GM18517 (cell line): ENCODE results near the gene MIEF2.
"Not testable (repeated sequence)": the region's sequence is repeated elsewhere in the genome, so short reads cannot be mapped to it uniquely, and the experiment has no call there.

ENCODE experiments used
- ATAC-seq: cut with Tn5 transposase; IDR thresholded peaks from one replicate; pipeline ENCODE4 v1.9.1; 2021; ENCODE audit warnings: mild to moderate bottlenecking, moderate library complexity; ENCODE audit not compliant: unreplicated experiment

Gene MIEF2, protein sequence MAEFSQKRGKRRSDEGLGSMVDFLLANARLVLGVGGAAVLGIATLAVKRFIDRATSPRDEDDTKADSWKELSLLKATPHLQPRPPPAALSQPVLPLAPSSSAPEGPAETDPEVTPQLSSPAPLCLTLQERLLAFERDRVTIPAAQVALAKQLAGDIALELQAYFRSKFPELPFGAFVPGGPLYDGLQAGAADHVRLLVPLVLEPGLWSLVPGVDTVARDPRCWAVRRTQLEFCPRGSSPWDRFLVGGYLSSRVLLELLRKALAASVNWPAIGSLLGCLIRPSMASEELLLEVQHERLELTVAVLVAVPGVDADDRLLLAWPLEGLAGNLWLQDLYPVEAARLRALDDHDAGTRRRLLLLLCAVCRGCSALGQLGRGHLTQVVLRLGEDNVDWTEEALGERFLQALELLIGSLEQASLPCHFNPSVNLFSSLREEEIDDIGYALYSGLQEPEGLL

DNA sequence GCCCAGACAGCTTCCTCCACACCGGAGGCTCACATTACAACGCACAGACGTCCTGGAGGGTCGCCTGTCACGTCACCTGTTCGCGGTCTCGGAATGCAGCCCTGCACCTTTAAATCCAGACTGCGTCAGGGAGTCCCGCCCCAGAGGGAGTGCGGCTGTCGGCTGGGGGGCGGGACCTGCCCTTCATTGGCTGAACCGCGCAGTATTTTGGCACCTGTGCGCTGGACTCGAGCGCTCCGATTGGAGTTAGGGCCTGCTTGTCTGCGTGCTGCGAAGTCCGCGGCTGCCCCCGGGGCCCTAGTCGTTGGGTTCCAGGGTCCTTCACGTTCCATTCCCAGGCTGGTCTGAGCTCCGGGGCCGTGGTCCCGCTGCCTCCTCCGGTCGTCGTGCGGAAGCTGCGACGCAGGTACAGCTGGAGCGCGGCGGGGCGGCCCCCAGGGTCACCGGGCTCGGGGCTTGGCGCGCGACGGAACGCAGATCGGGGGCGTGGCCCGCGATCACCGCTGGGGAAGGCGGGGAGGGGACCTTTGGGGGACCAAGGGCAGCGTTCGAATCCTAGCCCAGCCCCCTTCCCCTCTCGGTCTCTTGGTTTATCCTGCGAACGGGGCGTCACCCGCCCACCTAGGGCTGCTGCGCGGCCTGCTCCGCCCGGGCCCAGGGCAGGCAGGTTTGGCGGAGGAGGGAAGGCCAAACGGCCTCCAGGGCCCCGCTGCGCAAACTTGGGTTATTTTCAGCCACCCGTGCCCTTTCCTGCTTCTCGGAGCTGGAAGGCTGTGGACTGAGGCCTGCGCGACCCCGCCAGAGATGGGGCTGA, at the start of gene MIEF2:
Gene MIEF2 (plus strand): TSS at position 331 of the 814 bp plus-strand sequence. CDS start 2,059 bp downstream, outside the sequence.
- ATAC-seq = peak; percentile 77

DNA sequence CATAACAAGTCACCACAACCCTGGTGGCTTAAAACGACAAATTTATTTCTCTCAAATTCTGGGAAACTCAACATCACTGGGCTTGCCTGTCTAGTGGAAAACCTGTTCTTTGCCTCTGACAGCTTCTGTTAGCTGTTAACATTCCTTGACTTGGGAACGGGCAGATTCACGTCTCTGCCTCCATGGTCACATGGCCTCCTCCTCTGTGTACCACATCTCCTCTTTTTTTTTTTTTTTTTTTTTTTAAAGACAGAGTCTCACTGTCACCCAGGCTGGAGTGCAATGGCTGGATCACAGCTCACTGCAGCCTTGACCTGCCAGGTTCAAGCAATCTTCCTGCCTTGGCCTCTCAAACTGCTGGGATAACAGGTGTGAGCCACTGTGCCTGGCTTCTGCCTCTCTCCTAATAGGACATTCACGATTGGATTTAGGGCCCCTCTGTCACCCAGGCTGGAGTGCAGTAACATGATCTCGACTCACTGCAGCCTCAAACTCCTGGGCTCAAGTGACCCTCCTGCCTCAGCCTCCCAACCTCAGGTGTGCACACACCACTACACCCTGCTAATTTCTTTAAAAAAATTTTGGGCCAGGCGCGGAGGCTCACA, 46.7 kb upstream of the MIEF2 start:
- no peak for ATAC-seq

DNA sequence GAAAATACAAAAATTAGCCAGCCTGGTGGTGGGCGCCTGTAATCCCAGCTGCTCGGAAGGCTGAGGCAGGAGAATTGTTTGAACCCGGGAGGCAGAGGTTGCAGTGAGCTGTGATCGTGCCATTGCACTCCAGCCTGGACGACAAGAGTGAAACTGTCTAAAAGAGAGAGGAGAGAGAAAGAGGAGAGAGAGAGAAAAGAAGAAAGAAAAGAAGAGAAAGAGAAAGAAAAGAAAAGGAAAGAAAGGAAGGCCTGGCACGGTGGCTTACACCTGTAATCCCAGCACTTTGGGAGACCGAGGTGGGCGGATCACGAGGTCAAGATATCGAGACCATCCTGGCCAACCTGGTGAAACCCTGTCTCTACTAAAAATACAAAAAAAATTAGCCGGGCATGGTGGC, 43.6 kb upstream of the MIEF2 start:
- not testable (repeated sequence) for ATAC-seq

DNA sequence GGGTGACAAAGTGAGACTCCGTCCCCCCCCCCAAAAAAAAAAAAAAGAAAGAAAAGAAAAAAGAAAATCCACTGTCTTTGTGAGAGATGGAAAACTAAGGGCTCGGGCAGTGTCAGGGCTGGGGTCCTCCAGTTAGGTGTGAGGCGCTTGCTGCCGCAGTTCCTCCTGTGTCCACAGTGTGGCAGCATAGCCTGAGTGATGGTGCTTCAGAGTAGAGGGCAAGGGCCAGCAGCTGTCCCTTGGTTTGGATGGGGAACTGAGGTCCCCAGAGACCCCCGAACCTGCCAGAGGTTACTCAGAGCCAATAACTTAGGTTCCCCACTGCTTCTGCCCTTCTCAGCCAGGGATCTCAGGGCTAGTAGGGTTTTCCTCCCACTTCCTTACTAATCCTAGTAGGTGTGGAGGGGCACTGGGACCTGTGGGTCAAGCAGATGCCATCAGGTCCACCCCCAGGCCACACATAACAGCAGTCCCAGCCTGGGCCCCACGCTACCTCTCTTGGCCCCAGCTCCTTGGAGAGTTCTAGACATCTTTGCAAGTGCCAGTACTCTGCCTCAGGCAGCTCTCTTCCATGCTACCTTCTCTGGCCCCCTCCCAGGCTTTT, 42.9 kb upstream of the MIEF2 start:
- ATAC-seq = no peak

DNA sequence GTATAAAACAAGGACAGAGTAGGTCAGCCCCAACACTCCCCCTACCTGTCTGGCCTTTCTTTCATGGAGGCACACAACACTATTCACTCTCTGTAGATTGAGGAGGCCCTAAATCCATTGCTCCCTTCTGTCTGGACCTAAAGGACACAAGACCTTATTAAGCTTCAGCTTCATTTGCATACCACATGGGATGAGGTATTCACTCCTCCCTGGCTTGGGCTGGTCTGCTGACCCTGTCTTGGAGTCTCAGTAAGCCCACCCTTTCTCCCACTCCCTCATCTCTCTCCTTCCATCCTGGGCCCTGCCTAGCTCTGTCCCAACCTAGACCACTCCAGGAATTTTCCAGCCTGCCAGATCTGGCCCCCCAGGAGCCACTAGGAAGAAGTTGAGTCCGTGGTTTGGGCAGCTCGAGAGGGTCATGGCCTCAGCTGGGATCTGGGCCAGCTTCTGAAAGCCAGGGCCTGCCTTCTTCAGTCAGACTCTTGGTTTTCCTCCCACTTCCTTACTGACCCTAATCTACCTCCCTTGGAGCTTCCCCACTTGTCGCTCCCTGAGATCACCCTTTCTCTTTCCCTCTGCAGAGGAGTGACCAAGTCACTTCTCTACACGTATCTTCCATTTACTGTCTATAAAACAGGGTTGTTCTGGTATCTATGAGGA, 41.6 kb upstream of the MIEF2 start:
- no peak for ATAC-seq

DNA sequence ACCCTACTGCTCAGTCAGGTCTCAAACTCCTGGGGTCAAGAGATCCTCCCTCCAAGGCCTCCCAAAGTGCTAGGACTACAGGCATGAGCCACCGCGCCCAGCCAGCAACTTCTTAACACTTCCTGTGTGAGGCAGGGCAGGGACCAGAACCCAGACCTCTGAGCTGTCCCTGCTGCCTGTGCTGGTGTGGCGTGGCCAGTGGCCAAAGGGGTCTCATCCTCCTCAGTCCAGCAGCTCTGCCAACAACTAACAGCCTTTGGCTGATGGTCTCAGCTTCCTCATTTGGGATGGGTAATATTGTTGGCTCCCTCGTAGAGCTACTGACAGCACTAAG, 36.4 kb upstream of the MIEF2 start:
- ATAC-seq = no peak

DNA sequence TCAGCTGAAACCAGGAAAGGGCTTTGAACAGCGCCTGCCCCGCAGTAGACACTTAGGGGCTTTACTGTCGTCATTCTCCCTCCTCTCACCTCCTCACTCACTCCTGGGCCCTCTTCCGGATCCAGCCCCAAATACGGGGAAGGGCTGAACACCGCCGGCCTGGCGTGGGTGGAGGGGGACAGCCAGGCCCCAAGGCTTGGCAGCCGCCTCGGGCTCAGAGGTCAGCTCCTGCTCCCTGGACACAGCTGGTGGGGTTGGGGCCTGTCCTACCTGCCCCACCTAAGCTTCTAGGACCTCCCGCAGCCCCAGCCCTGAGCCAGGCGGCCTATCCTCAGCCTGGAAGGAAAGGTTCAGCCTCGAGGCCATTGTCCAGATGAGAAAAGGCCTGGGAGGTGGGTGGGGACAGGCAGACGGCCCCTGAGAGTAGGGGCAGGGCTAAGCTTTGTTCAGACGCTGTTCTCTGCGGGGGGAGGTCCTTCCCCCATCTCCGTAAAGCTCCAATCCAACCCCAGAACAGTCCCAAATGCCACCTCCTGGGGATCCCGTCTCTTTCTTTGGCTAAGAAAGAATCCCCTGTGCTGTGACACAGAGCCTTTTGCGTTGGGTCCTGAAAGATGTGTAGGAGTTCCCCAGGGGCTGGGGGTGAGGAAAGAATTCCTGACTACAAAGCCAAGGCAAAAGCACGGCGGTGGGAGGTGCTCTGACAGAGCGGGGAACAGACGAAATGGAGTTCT, 35.9 kb upstream of the MIEF2 start:
- no peak for ATAC-seq

DNA sequence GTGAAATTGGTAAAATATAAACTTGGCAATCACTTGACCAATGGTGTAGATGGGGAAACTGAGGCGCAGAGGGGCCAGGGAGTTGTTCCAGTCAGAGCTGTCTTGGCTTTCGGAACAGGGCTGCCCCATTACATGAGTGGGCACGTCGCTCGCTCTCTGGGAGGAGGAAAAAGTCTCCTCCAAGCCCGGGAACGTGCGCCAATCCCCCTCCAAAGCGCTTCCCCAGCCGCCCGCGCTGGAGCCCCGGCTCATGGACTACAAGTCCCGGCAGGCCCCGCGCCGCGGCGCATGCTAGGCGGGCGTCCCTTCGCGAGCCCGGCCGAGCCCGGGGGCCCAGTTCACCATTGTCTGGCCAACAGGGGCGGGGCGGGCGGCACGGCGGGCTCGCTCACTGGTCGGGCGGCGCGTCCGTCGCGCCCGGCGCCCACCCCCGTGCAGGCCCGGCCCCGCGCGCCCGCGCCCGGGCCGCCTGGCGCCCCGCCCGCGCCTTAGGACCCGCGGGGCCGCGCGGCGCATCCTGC, 35.3 kb upstream of the MIEF2 start, which contains the start of gene LLGL1:
Gene LLGL1 (plus strand): TSS at position 515 of the 521 bp plus-strand sequence. CDS start 48 bp downstream, outside the sequence.
- peak; percentile 60 for ATAC-seq

DNA sequence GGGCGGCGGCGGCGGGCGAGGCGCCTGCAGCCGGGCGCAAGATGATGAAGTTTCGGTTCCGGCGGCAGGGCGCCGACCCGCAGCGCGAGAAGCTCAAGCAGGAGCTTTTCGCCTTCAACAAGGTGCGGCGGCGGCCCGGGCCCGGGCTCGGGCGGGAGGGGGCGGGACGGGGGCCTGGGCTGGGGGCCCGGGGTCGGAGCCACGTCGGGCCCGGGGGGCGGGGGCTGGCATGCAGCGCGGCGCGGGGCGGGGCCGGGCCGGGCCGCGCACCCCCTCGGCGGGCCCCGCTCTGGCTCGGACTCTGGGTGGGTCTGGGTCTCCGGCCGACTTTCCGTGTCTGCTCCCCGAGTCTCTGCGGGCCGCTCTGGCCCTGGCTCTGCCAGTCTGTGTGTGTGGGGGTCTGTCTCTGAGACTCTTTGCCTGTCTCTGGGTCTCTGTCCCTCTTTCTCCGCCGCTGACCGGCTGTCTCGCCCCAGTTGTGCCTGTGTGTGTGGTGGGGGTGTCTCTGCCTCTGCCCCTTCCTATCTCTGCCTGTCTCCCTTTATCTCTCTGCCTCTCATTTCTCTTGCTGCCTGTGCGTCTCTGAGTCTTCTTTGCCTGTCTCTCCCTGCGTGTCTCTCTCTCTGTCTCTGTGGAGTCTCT, 34.7 kb upstream of the MIEF2 start:
- peak; percentile 11 for ATAC-seq

DNA sequence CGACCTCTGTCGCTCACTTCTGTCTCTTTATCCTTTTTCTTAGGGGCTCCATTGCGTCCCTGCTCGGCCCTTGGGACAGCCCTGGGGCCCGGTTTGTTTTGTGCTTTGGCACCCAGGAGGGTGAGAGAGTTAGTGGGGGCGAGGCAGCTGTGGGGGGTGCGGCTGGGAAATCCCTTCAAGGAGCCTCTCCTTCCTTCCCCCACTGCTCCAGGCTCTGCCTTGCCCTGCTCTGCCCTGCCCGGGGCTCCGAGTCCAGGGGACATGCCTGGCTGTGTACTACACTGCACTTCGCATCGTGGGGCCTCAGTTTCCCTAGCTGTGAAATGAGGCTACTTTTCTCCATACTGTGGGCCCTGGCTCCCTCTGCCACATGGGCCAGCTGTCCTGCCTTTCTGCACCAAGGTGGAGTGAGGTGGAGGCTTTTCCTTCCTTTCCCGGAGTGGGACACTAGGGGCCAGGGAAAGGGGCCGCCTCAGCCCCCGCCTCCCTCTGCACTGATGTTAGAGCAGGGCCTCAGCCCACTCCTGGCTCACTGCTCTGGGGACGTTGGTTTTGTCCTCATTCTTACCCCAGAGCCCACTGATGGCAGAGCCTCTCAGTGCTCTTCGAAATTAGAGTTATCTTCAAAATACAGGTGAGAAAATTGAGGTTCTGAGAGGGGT, 34.0 kb upstream of the MIEF2 start:
- ATAC-seq = no peak

DNA sequence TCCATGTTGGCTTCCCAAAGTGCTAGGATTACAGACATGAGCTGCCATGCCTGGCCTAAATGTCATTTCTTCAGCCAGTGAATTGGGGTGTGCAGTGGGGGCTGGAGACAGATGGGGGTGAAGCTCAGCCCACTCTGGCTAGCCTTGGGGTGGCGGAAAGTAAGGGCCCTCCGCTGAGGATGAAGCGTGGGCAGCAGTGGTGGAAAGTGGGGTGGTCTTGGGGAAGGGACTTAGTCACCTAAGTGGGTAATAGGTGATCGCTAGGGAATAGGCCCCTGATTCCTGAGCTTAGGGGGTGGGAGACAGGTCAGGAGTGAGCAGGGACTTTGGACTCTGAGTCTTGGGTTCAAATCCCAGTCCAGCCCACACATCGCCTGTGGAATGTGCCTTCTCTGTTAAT, 32.8 kb upstream of the MIEF2 start:
- no peak for ATAC-seq

DNA sequence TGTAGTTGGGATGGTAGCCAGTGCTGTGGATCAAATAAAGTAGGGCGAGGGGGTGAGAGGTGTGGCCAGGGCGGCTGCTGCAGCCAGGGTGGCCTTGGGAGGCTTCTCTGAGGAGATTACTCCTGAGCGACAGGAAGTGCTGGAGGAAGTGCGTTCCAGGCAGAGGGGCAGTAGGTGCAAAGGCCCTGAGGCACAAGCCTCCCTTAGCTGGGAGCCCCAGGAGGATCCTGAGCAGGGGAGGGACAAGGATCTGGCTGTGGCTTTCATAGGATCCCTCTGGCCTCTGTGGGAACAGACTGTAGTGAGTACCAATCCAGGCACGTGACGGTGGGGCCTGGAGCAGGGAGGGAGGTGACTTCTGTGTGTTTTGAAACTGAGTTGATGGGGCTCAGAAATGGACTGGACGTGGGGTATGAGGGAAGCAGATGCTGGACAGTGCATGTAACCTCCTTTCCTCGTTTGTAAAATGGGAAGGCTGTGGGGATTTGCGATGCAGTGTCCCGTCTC, 32.2 kb upstream of the MIEF2 start:
- ATAC-seq = no peak

DNA sequence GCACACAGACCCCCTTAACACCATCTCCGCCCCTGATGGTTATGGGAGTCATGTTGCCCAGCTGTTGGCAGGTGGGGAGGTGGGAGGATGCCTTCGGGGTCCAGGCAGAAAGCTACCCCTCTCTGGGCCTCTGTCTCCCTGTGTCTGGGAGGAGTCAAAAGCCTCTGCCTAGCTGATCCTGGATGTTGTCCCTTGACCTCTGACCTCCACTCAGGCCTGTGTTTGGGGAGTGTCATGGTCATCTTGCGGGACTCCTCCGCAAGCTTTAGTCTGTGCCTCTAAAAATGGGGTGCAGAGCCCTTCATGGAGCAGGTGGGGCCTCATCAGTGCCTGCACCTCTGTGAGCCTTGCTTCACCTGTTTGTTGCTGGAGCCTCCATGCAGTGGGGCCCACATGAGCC, 31.2 kb upstream of the MIEF2 start:
- ATAC-seq = no peak

DNA sequence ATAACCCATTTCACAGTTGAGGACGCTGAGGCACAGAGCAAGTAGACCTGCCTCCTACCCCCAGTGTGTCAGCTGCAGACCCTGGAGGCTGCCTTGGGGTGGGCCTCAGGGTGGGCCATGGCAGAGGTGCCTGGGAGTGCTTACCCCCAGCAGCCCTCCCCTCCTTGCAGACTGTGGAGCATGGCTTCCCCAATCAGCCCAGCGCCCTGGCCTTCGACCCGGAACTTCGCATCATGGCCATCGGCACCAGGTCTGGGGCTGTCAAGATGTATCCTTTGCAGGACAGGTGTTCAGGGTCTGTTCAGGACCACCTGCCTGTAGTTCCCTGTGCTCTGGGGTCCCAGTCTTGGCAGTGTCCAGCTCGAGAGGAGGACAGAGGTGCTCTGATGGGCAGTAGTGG, 30.7 kb upstream of the MIEF2 start:
- ATAC-seq = no peak

DNA sequence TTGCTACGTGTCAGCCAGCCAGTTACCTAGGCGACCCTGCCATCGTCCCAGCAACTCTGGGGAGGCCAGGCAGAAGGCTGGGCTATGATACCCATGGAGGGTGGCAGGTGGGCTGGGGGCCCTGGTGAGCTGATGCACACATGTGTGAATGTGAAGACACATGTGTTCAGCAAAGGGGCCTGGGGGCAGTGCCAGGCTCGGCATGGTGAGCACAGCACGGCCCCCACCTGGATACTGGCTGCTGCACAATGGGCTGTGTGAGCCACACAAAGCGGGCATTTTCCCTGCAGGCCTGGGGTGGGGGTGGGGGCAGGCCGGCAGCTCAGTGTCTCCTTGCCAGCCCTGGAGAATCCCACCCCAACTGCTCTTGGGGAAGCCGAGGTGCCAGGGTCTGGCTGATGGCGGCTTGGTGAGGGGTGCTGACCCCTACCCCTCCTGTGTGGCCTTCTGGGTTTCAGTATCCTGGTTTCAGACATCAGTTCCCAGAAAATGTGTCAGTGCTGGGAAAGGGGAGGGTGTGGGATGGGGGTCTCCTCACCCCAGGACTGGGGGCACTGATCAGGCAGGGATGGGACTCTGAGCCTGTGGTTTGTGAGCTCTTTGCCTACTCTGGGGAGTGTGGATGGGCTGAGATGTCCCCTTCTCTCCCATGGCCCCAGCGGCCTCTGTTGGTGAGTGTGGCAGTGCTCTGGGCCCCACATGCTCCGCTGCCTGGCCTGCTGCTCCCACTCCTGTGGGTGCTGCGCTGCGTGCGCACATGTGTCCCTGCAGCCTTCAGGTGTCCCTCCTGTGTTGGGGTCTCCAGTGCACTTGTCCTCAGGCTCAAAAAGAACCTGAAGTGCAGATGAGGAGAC, 29.9 kb upstream of the MIEF2 start:
- no peak for ATAC-seq

DNA sequence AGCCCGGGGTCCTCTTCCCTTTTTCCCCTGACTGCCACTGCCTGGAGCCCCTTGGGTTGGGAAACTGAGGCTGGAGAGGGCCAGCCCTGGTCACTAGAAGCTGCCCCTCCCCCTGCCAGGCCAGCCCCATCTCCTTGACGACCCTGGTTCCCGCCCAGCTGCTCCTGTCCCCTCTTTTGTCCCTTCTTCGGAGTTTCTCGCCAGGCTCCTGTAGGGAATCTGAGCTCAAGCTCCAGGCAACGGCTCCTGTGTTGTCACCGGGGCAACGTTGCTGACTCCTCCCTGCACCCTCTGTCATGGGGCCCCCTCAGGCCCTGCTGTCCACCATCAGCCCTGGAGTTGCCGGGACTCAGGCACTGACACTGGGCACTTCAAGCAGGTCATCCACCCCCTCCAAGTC, 29.3 kb upstream of the MIEF2 start:
- no peak for ATAC-seq

DNA sequence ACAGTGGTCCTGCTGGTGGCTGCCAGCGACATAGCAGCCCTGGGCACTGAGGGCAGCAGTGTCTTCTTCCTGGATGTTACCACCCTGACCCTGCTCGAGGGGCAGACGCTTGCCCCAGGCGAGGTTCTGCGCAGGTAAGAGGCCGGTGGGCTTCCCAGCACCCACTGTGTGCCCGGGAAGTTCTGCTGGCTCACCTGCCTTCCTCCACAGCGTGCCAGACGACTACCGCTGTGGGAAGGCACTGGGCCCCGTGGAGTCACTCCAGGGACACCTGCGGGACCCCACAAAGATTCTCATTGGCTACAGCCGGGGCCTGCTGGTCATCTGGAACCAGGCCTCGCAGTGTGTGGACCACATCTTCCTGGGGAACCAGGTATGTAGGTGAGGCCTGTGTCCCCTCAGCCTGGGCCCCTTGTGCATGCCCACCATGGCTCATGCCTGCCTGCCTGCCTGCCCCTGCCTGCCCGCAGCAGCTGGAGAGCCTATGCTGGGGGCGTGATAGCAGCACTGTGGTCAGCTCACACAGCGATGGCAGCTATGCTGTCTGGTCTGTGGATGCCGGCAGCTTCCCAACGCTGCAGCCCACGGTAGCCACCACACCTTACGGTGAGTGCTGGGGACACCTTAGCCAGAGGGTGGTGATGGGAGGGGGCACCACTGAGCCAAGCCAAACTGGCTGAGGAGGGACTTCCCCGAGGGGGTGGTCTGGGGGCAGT, 26.5 kb upstream of the MIEF2 start:
- ATAC-seq = no peak
